Stimulated activated CD4-positive, alpha-beta T cell treated with anti-CD3 and anti-CD28 coated beads, Interleukin-4, amount 100 ng/mL, for 48 hours (primary cell): ENCODE results near the gene MAP3K6.
"Not testable (repeated sequence)": the region's sequence is repeated elsewhere in the genome, so short reads cannot be mapped to it uniquely, and the experiment has no call there.

Experiments
- DNase-seq, 2 donors: peaks; one replicate each; pipeline ENCODE4 v3.0.0-alpha.2; 2020; ENCODE audit warnings: low read depth in 2 of 2

MAP3K6 gene

GRCh38 chr1:27366411-27367159 is at the start of gene MAP3K6:
MAP3K6 (minus strand) TSS chr1:27366961; CDS start chr1:27366597, 364 bp downstream.
- DNase-seq, result peak in 1 of 2 donors; percentile 62

DNA sequence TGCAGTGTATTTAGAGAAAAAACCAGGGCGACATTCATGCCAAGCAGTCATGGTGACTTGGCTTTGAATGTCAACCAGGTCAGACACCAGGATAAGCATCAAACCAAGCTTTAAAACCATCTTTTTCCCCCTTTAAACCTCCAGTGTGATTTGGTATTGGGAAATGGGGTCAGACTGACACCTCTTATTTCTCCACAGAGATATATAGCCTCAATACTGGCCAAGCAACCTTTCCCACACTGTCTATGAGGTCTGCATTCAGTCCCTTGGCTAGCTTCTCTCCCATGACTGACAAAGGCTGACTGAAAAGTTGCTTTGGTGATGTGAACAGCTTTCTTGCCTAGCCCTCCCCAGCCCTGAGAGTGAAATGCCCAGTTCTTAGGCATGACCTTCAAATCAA is 47.3 kb upstream of the MAP3K6 start:
- no peak for DNase-seq

GRCh38 chr1:27413004-27413403 is 46.2 kb upstream of the MAP3K6 start:
- DNase-seq, result no peak

DNA sequence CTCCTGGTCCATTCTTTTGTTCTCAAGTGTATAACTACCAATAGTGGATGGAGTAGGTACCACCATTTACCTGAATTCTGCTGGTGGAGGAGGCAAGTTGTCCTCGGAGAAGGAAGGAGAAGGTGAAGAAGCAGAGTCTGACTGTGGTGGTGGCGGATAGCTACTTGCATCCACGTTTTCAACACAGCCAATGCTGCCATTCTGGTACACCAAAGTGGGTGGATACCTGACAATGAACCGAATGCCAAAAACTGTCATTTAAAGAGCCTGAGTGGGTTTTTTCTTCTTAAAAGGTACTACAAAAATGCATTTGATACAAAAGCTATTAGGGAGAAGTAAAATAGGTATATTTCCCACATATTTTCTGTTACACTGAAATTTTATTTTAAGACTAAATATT is 45.7 kb upstream of the MAP3K6 start:
- no peak for DNase-seq

DNA sequence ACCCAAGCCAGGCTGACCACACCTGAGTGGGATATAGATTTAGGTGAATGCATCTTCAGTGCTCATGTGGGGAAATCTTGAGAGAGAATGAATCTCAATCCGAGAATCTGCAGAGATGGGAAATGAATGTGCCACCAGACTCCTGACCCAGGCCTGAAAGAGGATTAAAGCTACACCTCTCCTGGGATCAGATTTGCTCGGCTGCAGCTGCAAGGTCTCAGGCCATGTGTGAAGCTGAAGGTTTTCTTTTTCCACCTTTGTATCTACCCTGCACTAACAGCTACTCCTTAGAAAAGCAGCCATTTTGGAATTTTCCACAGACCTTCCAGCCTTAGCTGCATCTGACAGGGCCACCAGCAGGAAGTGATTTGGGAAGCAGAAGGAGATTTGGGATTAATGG is 43.9 kb upstream of the MAP3K6 start:
- no peak for DNase-seq

GRCh38 chr1:27409669-27410068 is 42.9 kb upstream of the MAP3K6 start:
- DNase-seq, result no peak

DNA sequence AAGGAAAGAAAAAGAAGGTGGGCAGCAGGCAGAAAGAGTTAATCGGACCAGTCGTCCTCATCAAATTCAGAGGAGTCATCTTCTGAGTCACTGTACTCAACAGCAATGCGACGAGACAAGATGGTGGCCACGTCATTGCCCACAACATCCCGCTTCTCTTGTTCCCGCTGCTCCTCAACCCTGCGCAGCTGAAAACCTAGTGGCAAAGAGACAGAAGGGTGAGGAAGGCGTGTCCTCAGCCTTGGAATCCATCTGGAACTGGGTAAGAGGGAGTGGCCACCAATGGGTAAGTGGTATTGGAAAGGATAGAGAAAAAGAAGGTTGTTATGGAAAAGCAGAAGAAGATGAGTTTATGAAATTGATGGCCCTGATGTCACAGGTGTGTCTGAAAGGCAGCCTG is 41.4 kb upstream of the MAP3K6 start:
- DNase-seq, result no peak

DNA sequence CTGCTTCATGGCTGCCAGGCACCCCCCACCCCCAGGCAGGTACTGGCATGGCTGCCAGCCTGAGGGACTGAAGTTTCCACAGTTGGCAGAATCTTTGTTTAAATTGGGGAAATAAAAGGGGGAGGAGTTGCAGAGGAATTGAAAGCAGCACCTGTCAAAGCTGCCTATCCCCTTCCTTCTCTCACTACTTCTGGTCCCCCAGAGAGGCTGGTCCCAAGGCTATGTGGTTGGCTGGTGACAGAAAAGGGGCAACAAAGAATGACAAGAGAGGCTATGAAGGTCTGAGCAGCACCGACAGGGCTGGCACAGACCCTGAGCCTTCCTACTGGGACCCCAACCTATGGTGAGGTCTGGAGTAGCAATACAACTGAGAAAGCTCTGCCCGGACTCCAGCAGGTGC is 40.0 kb upstream of the MAP3K6 start:
- DNase-seq, result not testable (repeated sequence)

- DNase-seq, result no peak
These were observed 39.6 kb upstream of the MAP3K6 start for GRCh38 chr1:27406362-27406680.

DNA sequence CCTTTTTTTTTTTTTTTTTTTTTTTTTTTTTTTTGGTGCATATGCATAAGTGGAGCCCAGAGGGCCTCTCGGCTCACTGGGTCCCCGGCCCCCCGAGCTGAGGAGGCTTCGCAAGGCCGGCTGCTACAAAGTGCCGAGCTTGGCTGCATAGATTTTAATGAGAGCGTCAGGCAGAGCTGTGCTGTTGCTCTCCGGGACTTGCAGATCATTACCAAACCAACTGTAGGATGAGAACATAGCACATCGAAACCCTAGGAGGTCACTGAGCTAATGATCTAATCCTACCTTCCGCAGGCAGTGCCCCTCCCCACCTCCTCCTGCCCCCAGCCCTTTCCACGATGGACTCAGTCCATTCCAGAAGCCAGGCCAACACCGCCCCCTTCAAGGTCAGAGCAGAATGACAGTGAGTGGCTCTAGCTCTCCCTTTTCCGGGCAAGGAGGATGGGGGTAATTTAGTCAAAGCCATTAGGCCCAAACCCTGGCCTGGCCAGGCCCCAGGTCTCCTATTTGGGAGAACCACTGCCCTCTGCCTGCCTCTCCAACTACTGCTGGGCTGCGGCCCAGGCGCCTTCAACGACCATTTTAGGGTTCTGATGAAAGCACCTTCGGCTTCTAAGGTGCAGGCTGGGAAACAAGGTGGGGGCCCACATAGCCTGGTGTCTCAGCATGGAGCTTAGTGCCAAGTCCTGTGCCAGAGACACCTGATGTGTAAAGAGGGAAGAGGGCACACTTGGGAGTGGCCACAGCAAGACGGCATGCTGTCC is 39.0 kb upstream of the MAP3K6 start:
- DNase-seq, result not testable (repeated sequence)

DNA sequence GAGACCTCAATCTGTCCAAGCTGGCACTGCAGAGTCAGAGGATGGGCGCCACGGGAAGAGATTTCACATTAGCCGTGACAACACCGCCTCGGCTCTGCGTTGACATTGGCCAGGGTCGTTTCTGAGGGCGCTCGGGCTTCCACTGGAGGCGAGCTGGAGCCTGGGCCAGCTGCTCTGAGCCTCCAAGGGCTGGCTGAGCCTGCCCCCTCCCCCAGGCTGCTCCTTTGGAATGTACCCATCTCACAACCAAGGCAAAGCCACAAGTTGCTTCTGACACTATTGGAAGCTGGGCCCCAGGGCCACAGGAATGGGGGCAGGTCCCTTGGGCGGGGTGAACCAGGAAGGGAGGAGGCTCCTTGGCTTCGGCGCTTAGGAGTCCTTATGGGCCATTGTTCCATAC is 38.3 kb upstream of the MAP3K6 start:
- no peak for DNase-seq

DNA sequence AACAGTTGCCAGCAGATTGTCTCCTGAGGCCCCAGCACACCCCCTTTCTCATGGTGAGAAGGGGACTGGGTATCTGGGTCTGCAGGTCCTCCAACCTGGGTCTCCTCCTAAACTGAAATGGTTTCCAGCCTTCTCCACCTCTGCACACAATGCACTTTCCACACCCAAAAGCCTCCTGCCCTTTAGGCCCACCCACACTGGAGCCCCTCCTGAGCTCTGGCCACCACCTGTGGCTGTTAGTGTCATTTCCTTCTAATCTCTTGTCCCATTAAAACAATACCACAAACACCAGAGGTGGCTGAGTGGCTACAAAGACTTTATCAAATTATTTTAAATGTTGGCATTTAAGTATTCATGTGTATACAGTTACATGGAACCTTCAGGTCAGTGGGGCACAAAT is 37.2 kb upstream of the MAP3K6 start:
- DNase-seq, result no peak

- DNase-seq, result no peak
These were observed 36.4 kb upstream of the MAP3K6 start for GRCh38 chr1:27403065-27403726.

GRCh38 chr1:27402349-27402754 is 35.6 kb upstream of the MAP3K6 start:
- no peak for DNase-seq

DNA sequence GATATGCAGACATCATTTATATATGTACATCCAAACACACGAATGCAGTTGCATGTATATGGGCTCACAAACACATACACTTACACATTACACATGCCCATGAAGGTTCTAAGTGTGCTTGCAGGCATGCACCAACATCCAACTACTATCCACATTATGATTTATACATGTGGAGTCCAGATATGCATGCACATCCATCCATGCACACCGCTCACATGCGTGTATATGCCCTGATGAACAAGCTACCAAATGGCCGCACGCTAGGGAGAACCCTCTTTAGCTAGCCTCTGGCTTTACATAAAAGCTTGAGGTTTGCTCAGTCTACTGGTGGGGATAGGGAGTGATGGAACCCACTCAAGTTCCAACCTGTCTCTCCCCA is 34.2 kb upstream of the MAP3K6 start:
- DNase-seq, result no peak

DNA sequence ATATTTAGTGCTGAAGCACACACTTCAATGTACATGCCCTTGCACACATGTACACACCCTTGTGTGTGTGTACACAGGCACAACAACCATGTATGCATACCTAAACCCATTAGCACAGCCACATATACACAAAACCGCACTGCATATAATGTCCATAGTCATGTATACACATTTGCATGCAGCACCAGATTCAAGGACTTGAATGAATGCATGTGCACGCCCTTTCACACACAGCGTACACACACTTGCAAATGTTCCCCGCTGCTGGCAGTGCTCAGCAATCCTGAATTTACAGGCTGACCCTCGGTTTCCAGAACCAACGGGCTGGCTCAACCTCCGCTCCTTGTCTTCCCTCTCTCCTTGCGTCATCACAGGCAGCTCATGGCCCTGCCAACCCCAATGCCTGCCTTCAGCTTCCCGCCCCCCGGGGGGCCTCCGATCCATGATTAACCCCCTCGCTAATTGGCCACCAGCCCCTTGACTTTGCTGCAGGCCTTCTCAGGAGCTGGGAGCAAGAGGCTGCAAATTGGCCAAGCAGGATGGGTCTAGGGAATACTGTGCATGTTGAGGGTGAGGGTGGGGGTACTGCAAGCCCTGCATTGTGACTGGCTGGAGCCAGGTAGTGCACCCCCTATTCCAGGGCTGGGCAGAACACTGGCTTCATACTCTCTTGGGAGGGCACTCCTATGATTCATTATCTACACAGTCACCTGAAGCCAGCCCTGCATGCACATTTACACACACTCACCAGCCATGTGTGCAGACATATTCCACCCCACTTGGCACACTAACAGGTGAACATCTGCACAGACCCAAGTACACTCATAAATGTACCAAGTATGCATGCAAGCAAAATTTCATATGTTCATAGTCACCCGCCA is 33.6 kb upstream of the MAP3K6 start:
- DNase-seq, result no peak

- no peak for DNase-seq
These were observed 32.7 kb upstream of the MAP3K6 start for GRCh38 chr1:27399251-27400025.

- DNase-seq, result no peak
These were observed 31.8 kb upstream of the MAP3K6 start for GRCh38 chr1:27398405-27399149.

- DNase-seq, result no peak
These were observed 31.0 kb upstream of the MAP3K6 start for GRCh38 chr1:27397749-27398148.

DNA sequence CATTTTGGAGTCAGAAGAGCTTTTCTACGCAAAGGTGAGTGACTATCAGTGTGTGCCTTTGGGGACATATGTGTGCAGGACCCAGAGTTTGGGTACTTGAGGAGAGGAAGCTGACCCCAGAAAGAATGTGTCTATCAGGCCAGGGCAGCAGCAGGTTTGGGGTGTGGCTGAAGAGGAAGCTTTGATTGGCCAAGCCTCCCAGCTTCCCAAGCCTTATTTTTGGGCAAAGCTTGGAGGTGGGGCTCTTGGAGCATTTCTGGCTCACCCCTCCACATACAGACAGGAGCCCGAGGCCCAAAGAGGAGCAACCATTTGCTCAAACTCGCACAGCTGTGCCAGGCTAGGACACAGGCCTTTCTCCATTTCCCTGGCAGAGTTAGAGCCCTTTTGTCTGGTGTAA is 30.3 kb upstream of the MAP3K6 start:
- no peak for DNase-seq
